Suprapubic skin (tissue), 4 donors: ENCODE results near the gene C2CD4C.

ENCODE experiments used
- EP300 ChIP-seq: sonication (generic); formaldehyde crosslinking; IDR thresholded peaks from one replicate; pipeline ENCODE4 v1.6.1; 2017; ENCODE audit warnings: antibody characterized with exemption
- POLR2A ChIP-seq, 2 donors: fragments of 450-650 bp; IDR thresholded peaks; one replicate each; pipeline ENCODE4 v1.6.1; 2017; ENCODE audit warnings: antibody characterized with exemption in 2 of 2, mild to moderate bottlenecking in 2 of 2, moderate library complexity in 2 of 2
- POLR2AphosphoS5 ChIP-seq, 3 donors: sonication (generic); formaldehyde crosslinking; IDR thresholded peaks; one replicate each; pipeline ENCODE4 v1.6.1; 2017; ENCODE audit warnings: antibody characterized with exemption in 3 of 3
- TF ChIP-seq, protein P1 (sequence below), 2 donors: fragments of 200-600 bp in 1 of 2; fragments of 450-650 bp in 1 of 2; sonication (generic) in 1 of 2; IDR thresholded peaks; one replicate each; pipeline ENCODE4 v1.5.1; 2016 to 2019; ENCODE audit warnings: antibody characterized with exemption in 2 of 2, mild to moderate bottlenecking in 1 of 2, moderate library complexity in 1 of 2

DNA sequence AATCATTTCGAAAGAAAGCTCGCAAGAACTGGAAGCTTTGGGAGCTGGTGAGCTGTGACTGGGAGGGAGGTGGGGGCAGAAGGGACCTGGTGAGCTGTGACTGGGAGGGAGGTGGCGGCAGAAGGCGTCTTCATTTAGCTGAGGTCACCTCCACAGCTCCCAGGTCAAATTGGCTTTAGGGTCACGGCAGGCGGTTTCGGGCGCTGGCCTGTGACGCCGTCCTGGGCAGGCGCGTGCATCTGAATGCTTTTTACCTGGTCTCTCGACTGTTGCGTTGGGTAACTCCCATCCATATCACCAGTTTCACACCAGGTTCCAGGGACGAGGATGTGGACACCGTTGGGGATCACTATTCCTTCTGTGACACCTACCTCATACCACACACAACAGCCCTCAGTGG lies 29.2 kb downstream of the C2CD4C start:
- no peak for TF ChIP-seq EP300
- TF ChIP-seq, protein P1, sequence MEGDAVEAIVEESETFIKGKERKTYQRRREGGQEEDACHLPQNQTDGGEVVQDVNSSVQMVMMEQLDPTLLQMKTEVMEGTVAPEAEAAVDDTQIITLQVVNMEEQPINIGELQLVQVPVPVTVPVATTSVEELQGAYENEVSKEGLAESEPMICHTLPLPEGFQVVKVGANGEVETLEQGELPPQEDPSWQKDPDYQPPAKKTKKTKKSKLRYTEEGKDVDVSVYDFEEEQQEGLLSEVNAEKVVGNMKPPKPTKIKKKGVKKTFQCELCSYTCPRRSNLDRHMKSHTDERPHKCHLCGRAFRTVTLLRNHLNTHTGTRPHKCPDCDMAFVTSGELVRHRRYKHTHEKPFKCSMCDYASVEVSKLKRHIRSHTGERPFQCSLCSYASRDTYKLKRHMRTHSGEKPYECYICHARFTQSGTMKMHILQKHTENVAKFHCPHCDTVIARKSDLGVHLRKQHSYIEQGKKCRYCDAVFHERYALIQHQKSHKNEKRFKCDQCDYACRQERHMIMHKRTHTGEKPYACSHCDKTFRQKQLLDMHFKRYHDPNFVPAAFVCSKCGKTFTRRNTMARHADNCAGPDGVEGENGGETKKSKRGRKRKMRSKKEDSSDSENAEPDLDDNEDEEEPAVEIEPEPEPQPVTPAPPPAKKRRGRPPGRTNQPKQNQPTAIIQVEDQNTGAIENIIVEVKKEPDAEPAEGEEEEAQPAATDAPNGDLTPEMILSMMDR (IDR thresholded peaks at IDR 0.05) = no peak
- TF ChIP-seq POLR2A (IDR thresholded peaks at IDR 0.05) = no peak
- TF ChIP-seq POLR2AphosphoS5 (IDR thresholded peaks at IDR 0.05) = no peak
